Gastroesophageal sphincter (tissue), 4 donors: ENCODE results near the gene OR14A16. TPM values are rescaled to one million over a fixed set of nuclear protein-coding genes. Genes with fewer than 3 reads are reported as not detected.
A peak's percentile ranks its signal among the peaks of the same experiment; 100 is the strongest.

ENCODE experiments used
- ATAC-seq: fragments of 150-250 bp; one replicate; pipeline ENCODE4 v1.9.1; 2016; ENCODE audit warnings: mild to moderate bottlenecking, moderate library complexity
- H3K27ac ChIP-seq, 4 donors: fragments of 200-600 bp; sonication (generic) in 3 of 4; 1 replicate in 3 of 4; 2 replicates in 1 of 4; pipeline ENCODE4 v1.5.1; 2016 to 2019
- H3K27me3 ChIP-seq: fragments of 200-600 bp; sonication (generic); one replicate; pipeline ENCODE4 v1.5.1; 2019
- H3K36me3 ChIP-seq, 2 donors: fragments of 200-600 bp; sonication (generic); one replicate each; pipeline ENCODE4 v1.5.1; 2019; ENCODE audit warnings: control low read depth in 1 of 2
- H3K4me1 ChIP-seq, 3 donors: fragments of 200-600 bp; sonication (generic); 1 replicate in 2 of 3; 2 replicates in 1 of 3; pipeline ENCODE4 v1.5.1; 2016 to 2019; ENCODE audit warnings: control low read depth in 2 of 3
- H3K4me3 ChIP-seq, 2 donors: fragments of 200-600 bp; sonication (generic); one replicate each; pipeline ENCODE4 v1.5.1; 2019; ENCODE audit warnings: mild to moderate bottlenecking in 1 of 2, moderate library complexity in 1 of 2
- H3K9me3 ChIP-seq, 3 donors: fragments of 200-600 bp; sonication (generic); one replicate each; pipeline ENCODE4 v1.5.1; 2017 to 2019; ENCODE audit warnings: control low read depth in 2 of 3
- CTCF ChIP-seq, 4 experiments: fragments of 200-600 bp in 2 of 4; fragments of 450-650 bp in 2 of 4; sonication (generic) in 1 of 4; IDR thresholded peaks; one replicate each; pipeline ENCODE4 v1.5.1; 2017 to 2019; ENCODE audit warnings: antibody characterized with exemption in 4 of 4, mild to moderate bottlenecking in 2 of 4, moderate library complexity in 2 of 4
- EP300 ChIP-seq: sonication (generic); formaldehyde crosslinking; IDR thresholded peaks from one replicate; pipeline ENCODE4 v1.6.1; 2017; ENCODE audit warnings: antibody characterized with exemption, mild to moderate bottlenecking
- POLR2A ChIP-seq, 2 donors: fragments of 450-650 bp; IDR thresholded peaks; one replicate each; pipeline ENCODE4 v1.6.1; 2017; ENCODE audit warnings: antibody characterized with exemption in 2 of 2, mild to moderate bottlenecking in 2 of 2, moderate library complexity in 1 of 2
- POLR2AphosphoS5 ChIP-seq: sonication (generic); formaldehyde crosslinking; IDR thresholded peaks from one replicate; pipeline ENCODE4 v1.6.1; 2017; ENCODE audit warnings: antibody characterized with exemption
- WGBS, 2 donors: methylation state at CpG; one replicate each; pipeline ENCODE4 v1.1.5; 2018; ENCODE audit warnings: low coverage in 1 of 2; 5-methylcytosine and 5-hydroxymethylcytosine counted together
- total RNA-seq, 4 donors: library from RNA; depleted of rRNA; stranded (reverse); fragments of >200 nt; gene quantifications; one replicate each; pipeline ENCODE4 v1.1.0, GENCODE V29; 2016

Gene OR14A16
- total RNA-seq, result not detected

- no peaks in the 10 kb centered on the region for H3K9me3 ChIP-seq
- no peak for ATAC-seq
- no peak for TF ChIP-seq CTCF (IDR thresholded peaks at IDR 0.05)
- no peak for TF ChIP-seq POLR2A (IDR thresholded peaks at IDR 0.05)
- no peak for TF ChIP-seq POLR2AphosphoS5
- no peak for TF ChIP-seq EP300
- H3K27ac ChIP-seq, result no peak within 1 kb of the TSS
- no peaks in the 10 kb centered on the region for H3K27me3 ChIP-seq
- no peaks in the 10 kb centered on the region for H3K4me1 ChIP-seq
- H3K36me3 ChIP-seq, result no peaks in the 10 kb centered on the region
- 55 to 58% methylated on average over 5 of the region's 6 CpGs for WGBS, 2 donors
- H3K4me3 ChIP-seq, result no peak within 1 kb of the TSS
These were observed at the start of gene OR14A16 for GRCh38 chr1:247824023-247824422. OR14A16 (minus strand) TSS chr1:247824119; CDS start chr1:247815729, 8,390 bp downstream.

- 56 to 89% methylated on average over 5 to 6 of the region's 6 CpGs for WGBS, 2 donors
- H3K9me3 ChIP-seq, result no peaks in the 10 kb centered on the region
- ATAC-seq, result no peak
- no peak for TF ChIP-seq EP300
- TF ChIP-seq POLR2AphosphoS5, result no peak
- no peak for TF ChIP-seq CTCF (IDR thresholded peaks at IDR 0.05)
- no peak for TF ChIP-seq POLR2A (IDR thresholded peaks at IDR 0.05)
- no peaks in the 10 kb centered on the region for H3K4me1 ChIP-seq
- no peak overlapping the region for H3K27ac ChIP-seq
- H3K4me3 ChIP-seq, result no peak overlapping the region
- no peaks in the 10 kb centered on the region for H3K36me3 ChIP-seq
- H3K27me3 ChIP-seq, result peaks cover 5% of the 10 kb centered on the region
These were observed 41.5 kb upstream of the OR14A16 start for GRCh38 chr1:247865416-247865815.

GRCh38 chr1:247864644-247865043 lies 40.7 kb upstream of the OR14A16 start:
- 80 to 100% methylated on average over 1 to 15 of the region's 17 CpGs for WGBS, 2 donors
- no peak overlapping the region for H3K4me3 ChIP-seq

GRCh38 chr1:247862756-247863155 lies 38.8 kb upstream of the OR14A16 start:
- Histone ChIP-seq H3K9me3 (no peaks in the 10 kb centered on the region), H3K36me3 (no peaks in the 10 kb centered on the region), H3K4me1 (peaks cover 0 to 3% (median 0%) of the 10 kb centered on the region in 3 donors), H3K27me3 (peaks cover 23% of the 10 kb centered on the region), H3K27ac (no peak overlapping the region), H3K4me3 (no peak overlapping the region)
- WGBS, 2 donors, result 50% methylated on average over 4 of the region's 4 CpGs; no CpG with 5 or more reads in 1 of the 2 donors
- TF ChIP-seq CTCF (IDR thresholded peaks at IDR 0.05) (no peak), EP300 (no peak), POLR2AphosphoS5 (no peak), POLR2A (IDR thresholded peaks at IDR 0.05) (no peak)
- no peak for ATAC-seq

More at GRCh38 chr1:247864644-247865043, 40.7 kb upstream of the OR14A16 start:
- ATAC-seq, result no peak
- no peaks in the 10 kb centered on the region for H3K4me1 ChIP-seq
- no peaks in the 10 kb centered on the region for H3K36me3 ChIP-seq
- H3K9me3 ChIP-seq, result no peaks in the 10 kb centered on the region
- TF ChIP-seq EP300 (no peak), CTCF (IDR thresholded peaks at IDR 0.05) (no peak), POLR2AphosphoS5 (no peak), POLR2A (IDR thresholded peaks at IDR 0.05) (no peak)
- H3K27ac ChIP-seq, result no peak overlapping the region
- peaks cover 5% of the 10 kb centered on the region for H3K27me3 ChIP-seq

- H3K4me1 ChIP-seq, result peaks cover 0 to 12% (median 0%) of the 10 kb centered on the region in 3 donors
- no peaks in the 10 kb centered on the region for H3K36me3 ChIP-seq
- peaks cover 0 to 6% (median 0%) of the 10 kb centered on the region in 3 donors for H3K9me3 ChIP-seq
- WGBS, 2 donors, result 47 to 50% methylated on average over 7 to 13 of the region's 15 CpGs
- H3K4me3 ChIP-seq, result peak overlapping the region in 1 of 2 donors; percentile 48
- H3K27me3 ChIP-seq, result peaks cover 59% of the 10 kb centered on the region
- TF ChIP-seq EP300 (no peak), POLR2AphosphoS5 (no peak), CTCF (IDR thresholded peaks at IDR 0.05) (no peak), POLR2A (IDR thresholded peaks at IDR 0.05) (no peak)
- ATAC-seq, result no peak
- H3K27ac ChIP-seq, result no peak overlapping the region
These were observed 34.2 kb upstream of the OR14A16 start for GRCh38 chr1:247857985-247858619.
